Prostate gland (tissue), 2 donors: Measurements from ENCODE around the gene SCNN1G.

Source experiments
- CTCF ChIP-seq, 4 experiments: fragments of 200-600 bp in 2 of 4; fragments of 450-650 bp in 2 of 4; sonication (generic) in 2 of 4; IDR thresholded peaks; 1 replicate in 3 of 4; 2 replicates in 1 of 4; pipeline ENCODE4 v1.5.1; 2016 to 2019; ENCODE audit warnings: antibody characterized with exemption in 4 of 4, mild to moderate bottlenecking in 2 of 4, moderate library complexity in 2 of 4
- POLR2A ChIP-seq: fragments of 450-650 bp; IDR thresholded peaks from one replicate; pipeline ENCODE4 v1.6.1; 2016; ENCODE audit warnings: antibody characterized with exemption, mild to moderate bottlenecking
- POLR2AphosphoS5 ChIP-seq: sonication (generic); formaldehyde crosslinking; IDR thresholded peaks from one replicate; pipeline ENCODE4 v1.6.1; 2017; ENCODE audit warnings: antibody characterized with exemption

DNA sequence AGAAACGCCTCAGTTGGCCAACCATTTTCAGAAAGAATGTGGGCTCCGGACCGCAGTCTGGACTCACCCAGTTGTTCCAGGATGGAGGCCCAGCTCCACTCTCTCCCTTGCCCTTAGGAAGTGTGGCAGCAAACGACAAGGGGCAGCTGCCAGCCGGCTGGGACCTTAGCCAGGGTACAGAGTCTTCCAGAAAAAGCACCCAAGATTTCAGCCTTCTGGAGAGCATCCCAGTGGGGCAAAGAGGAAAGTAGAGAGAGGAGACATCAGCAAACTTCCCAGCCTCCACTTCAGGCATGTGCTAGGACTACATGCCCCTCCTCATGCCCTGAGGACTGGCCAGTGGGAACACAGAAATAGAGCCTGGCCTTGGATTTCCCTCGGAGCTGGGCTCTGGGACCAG is 62.7 kb downstream of the SCNN1G start:
- TF ChIP-seq CTCF (IDR thresholded peaks at IDR 0.05) (no peak), POLR2AphosphoS5 (no peak), POLR2A (no peak)
